Measurements from ENCODE around the gene LYRM9.
"Not testable (repeated sequence)": the region's sequence is repeated elsewhere in the genome, so short reads cannot be mapped to it uniquely, and the experiment has no call there.

LYRM9 gene

DNA sequence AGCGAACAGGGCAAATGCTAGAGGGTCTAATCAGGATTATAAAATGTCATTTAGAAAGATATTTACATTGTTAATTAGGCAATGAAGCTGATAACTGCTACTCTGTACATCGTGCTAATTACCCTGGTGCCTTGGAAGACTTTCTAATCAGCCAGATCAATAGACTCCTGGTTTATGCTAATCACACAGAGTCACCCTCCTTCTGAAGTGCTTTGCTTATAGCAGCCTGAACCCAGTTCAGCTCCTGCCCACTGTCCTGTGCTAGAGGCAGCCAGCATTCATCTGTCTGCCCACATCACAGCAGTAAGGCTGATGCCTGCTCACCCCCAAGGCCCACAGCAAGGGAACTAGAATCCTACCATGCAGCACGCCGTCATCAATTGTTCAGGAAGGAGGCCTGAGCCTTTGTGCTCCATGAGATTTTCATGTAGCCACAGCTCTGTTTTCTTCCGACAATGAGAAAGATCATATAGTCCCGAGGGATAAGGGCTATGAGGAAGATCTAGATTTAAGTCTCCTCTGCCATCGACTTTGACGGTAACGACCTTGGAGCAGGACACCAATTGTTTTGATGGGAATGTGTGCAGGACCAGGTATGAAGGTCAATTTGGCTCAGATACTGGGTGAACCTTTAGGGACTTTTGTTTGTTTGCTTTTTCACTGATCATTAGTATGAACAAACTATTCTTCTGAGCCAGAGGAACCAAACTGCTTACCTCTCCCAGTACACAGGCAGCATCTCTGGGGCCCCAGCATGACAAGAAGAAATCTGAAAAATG, 12.5 kb upstream of the LYRM9 start:
- no peak for DNase-seq

DNA sequence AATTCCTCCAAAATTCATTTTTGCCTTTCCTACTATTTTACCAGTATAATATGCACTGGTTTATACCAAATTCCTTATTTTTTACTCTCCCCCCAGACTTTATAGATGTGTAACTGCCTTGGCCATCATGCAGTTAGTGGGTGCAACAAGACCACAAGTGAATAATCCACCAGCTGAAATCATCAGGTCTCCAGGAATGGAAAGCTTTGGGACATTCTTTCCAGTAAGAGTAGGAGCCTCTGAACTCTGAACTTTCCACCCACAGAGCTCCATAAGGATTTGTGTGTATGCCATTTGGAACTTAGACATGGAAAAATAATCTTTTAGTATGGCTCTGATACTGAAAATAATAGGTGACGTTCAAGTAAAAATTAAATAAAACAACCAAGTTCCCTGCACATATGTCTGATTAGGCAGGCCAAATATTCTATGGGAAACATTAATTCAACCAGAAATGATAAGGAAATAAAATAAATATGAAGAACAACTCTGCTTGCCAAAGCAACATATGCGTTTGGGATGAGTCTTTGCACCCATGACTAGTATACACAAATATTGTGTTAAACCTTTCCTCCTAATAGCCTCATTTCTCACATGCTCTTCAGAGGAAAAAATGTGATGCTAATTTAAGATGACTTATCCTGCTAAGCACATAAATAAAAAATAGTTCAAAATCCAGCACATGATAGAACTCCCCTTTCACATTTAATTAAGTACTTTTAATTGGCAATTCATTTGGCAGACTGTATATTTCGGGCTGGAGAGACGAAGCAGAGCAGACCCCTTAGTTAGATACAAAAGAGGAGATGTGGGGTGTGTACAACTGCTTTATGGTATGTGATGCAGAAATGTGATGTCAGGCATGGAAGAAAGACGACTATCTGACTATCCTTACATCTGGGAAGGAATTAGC, 11.6 kb upstream of the LYRM9 start:
- DNase-seq: no peak

DNA sequence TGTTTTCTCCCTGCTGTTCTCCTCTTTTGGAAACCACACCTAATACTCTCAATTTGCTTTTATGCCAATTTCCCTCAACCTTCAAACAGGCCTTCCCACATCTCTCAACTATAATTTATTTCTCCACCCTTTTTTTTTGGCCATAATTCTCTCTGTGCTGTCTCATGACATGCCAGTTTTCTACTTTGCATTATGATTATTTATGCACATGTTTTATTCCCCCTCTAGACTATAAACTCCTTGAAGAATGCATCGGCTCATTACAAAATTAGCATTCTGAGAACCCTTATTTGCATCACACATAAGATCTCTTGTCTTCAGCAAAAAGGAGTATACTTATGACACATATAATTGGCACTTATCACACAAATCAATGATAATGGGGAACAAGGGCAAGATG, 10.9 kb upstream of the LYRM9 start:
- DNase-seq: no peak

DNA sequence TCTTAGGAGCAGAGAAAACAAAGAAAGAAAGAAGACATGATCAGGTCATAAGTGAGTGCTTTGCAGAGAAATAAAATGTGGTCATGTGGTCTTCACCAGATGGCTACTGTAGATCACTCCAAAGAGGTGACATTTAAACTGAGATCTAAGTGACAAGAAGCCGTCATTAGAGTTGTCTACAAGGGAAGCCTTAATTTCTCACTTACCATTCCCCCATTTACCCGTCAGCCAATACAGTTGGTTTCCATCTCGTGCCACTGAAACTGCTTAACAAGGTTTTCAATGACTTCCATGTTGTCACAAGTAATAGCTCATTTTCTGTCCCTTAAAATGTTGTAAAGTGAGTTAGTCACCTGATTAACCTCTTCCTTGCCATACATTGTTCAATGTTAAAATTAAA, 6.4 kb upstream of the LYRM9 start:
- no peak for DNase-seq

DNA sequence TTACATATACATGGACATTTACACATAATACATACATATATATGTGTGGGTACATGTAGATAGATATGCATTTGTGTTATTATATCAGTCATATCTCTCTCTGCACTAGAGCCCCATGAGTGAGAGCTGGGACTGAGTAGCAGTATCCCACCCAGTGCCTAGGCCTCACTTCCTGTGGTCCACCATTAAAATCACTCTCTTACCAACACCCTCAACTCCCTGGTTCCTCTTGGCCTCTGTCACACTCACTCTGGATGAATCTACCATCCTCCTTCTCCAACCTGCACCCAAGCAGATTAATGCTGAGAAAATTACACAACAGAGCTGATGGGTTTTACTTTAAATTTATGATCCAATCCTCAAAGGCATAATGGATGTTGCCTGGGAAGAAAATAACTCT, 4.9 kb upstream of the LYRM9 start:
- no peak for DNase-seq

DNA sequence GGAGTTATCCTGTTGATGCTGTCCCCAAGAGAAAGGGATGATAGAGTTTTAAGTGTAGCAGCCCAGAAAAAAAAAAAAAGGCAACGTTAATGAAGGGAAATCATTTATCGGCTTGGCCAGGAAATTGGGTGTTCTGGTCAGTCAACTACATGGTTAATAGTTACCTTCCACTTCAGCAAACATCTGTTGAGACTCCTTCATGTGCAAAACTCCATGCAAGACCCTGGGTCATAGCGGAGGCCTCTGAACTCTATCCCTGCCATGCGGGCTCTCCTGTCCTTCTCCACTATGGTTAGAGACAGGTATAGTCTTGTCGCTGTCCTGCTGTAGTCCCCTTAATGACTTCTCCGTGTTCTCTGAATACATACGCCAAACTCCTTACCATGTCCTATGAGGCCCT, 3.5 kb upstream of the LYRM9 start:
- no peak for DNase-seq

DNA sequence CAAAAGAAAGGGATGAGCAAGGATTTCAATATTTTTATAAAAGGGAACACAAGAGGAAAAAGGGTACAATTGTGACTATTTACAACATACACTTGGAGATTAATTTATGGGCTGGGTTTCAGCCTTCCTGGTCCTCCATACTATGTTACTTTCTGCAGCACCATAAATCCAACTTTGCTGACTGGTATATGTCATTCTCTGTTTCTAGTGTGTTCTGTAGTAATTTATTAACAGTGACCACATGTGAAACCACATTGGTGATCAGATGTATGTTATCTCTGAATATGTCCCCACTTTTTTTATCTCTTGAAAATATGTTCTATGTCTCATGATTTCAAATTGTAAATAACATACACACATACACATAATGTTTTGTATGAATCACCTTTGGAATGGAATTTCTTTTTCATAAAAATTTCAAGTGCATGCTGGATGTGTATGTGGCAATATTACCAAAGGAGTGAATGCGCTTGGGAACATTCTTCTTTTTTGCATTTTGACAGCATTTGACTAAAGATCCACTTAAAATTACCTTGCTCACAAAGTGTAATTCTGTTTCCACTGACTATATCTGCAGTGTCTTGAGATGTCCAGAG, 2.9 kb upstream of the LYRM9 start:
- DNase-seq: no peak

DNA sequence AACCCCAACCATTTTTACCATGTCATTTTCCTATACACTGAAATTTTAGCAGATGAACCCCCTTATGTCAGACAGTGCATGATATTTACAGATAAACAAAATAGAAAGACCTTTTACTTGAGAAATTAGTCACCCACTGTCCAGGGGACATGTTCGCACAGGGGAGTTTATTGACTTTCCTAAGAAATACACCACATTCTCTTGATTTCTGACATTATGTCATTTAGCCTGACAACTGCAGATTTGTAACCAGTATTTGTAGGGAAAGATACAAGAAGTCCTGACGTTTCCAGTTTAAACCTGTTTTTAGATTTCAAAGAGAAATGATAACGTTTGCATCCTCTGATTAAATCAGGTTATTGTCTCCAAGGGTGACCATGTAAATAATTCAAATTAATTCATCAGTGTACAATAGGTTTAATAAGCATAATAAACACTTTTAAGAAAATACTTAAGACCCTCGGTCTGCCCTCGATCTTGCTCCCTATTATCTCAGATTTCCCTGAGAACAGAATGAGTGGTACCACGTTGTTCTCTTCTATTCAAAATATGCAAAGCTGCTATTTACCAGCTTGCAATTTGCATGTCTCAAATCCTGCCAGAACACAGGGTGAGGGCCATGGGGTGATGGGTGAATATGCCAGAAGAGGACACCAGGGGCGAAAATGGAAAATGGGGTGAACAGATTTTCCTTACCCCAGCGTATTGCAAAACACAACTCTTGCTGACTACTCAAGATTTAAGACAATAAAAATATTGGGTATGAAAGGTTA, 2.1 kb upstream of the LYRM9 start:
- DNase-seq: no peak

DNA sequence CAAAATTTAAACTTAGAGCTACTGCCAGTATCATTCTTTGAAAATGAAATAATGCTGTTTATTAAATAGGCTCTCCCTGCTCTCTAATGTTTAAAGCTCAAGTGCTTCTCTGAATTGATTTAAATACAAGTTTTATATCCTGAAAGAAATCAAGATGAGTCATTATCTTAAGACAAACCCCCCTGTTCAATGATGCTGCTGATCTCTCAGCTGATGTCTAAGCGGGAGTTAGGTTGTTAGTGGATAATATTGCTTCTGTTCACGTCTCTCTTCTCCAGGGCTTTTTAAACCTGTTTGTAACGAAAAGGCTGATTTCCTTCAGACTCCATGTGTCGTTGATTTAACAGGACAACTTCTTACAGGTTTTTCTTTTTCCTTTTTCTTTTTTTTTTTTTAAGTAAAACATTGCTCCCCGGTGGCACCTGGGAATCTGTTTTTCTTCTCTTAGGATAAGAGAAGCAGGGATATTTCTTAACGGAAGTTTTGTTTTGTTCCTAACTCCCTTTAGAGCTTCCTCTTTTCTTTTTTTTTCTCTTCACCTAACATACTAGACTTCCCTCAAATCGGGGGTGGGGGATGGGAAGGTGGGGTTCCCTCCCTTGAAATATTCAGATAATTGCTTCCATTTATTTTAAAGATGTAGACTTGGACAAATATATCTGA, 807 bp upstream of the LYRM9 start:
- DNase-seq: peak; percentile 6 to 24

DNA sequence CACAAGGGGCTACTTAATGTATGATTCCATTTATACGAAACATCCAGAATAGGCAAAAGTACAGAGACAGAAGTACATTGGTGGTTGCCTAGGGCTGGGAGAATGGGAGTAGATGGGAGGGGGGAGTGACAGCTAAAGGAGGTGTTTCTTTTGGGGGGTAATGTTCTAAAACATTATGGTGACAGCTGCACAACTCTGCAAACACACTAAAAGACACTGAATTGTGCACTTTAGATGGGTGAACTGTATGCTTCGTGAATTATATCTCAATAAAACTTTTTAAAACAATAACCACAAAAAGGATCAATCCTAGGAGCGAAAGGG, 661 bp downstream of the LYRM9 start:
- DNase-seq: no peak

DNA sequence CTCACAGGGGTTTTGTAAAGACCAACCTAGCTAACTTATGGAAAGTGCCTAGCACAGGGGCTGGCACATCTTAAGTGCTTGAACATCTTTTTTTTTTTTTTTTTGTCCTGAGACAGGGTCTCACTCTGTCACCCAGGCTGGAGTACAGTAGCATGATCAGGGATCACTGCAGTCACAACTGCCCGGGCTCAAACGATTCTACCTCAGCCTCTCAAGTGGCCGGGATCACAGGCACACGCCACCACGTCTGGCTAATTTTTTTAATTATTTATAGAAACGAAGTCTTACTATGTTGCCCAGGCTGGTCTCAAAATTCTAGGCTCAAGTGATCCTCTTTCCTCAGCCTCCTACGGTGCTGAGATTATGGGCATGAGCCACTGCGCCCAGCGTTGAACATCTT, 1.3 kb downstream of the LYRM9 start:
- no peak for DNase-seq

DNA sequence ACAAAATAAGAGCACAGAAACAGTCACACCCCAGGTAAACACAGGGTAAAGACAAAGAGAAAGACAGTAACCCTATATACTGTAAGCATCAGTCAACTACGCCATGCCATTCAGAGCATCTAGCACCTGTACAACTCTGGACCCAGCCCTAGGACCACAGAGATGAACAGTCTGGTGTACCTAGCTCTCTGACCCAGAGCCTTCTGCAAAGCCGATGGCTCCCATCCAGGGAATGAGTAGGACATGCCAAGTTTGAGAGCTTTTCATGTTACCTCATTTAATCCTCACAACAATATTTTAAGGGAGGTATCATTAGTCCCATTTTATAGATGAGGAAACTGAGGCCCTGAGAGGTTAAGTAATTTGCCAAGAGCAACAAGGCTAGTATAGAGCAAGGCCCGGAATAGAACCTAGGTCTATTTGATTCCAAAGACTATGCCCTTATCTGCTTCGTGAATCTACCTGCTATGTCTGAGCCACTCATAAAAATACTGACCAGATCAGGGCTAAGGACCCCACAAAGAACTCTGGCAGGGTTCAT, 3.4 kb downstream of the LYRM9 start:
- DNase-seq: no peak

DNA sequence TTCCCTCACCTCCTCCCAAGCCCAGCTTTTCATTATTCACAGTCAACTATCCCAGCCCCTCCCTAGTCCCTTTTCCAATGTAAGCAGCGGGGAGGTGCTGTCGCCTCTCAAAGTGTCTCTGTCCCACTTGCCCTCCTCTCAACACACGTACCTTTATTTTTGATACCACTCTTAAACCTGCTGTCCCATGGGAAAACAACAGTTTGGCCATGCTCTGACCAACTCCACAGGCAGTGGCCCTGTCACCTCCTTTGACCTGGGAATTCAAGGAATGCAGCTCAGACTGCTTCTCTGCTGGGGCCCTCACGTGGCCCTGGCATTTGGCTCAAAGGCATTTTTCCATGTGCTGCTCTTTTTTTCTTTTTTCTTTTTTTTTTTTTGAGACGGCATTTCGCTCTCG, 4.2 kb downstream of the LYRM9 start:
- no peak for DNase-seq

DNA sequence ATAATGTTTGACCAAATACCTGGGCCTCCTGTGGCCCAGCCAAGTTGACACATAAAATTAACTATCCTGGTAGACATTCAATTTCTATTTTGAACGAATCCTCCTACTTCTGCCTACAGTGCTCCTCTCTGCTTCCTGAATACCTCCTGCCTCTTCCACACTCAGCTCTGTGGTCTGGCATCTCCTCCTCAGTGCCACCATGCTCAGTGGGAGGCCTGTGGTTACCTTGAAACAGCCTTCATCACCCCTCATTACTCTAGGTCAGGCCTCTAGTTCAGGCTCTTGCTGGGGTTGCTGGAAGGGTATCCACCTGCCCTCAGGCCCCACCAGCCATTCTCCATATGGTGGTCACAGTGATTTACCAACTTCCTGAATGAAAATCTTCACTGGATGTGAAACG, 5.1 kb downstream of the LYRM9 start:
- DNase-seq: no peak

DNA sequence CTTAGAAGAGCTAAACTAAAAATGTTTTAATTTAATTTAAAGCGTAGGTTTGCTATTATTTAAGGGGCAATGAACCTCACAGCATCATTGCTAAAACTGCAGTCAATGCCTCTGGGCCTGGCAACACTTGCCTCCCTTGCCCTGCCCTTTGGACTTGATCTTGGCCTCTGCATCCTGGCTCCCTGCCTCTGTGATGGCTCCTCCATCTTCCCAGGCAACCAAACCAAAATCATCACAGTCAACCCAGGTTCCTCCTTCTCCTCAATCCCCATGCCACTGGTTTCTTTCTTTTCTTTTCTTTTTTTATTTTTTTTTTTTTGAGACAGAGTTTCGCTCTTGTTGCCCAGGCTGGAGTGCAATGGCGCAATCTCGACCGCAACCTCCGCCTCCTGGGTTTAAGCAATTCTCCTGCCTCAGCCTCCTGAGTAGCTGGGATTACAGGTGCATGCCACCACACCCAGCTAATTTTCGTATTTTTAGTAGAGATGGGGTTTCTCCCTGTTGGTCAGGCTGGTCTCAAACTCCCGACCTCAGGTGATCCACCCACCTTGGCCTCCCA, 6.7 kb downstream of the LYRM9 start:
- not testable (repeated sequence) for DNase-seq

DNA sequence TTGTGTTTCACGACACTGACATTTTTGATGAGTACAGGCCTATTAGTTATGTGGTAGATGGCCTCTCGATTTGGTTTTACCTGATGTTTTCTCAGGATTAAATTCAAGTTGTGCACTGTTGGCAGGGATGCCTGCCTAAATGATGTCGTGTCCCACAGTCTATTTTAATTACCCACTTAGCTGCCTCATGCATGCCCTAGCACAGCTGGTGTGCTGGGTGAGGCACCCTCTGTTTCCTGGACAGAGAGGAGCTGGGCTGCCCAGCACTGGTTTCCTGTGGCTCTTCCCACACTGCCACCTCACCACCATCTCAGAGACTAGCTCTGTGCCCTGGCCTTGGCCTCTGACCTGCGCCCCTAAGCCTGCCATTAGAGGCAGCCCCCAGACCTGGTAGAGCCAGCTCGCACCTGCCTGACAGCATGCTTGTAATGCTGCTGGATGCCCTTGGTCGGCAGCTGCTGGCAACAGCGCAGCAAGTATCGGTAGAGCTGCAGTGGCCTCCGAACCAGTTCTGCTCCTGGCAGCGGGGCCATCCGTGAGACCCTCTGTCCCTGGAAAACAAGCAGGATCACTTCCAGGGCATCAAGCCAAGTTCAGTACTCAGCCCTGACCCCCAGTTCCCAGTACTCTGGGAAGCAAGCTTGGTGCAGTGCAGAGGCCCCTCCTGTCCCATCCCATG, 10.9 kb downstream of the LYRM9 start:
- no peak for DNase-seq

DNA sequence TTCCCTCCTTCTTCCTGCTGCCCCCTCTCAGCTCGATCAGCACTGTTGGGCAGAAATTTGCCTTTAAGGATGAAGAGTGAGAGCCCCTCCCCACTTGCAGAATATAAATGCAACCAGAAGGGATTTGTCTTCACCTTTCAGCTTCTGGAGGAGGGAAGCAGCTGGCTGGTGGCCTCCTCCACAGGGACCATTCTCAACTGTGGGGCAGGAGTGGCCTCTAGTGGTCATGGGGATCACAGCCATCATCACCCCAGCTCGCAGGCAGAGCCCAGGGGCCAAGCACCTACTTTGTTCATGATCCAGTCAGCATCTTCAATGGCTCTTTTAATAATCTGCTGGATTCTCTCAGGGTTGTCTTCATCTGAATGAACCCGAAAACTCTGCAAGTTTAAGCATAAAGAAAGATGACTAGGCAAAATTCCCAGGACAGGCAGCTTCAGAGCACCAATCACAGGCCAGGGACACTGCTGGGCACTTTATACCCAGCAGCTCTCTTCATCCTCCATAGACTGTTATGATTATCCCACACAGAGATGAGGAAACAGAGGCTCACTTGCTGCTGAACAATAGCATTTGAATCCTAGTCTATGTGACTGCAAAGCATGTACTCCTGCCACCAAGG, 13.1 kb downstream of the LYRM9 start:
- DNase-seq: peak; percentile 31 to 81

DNA sequence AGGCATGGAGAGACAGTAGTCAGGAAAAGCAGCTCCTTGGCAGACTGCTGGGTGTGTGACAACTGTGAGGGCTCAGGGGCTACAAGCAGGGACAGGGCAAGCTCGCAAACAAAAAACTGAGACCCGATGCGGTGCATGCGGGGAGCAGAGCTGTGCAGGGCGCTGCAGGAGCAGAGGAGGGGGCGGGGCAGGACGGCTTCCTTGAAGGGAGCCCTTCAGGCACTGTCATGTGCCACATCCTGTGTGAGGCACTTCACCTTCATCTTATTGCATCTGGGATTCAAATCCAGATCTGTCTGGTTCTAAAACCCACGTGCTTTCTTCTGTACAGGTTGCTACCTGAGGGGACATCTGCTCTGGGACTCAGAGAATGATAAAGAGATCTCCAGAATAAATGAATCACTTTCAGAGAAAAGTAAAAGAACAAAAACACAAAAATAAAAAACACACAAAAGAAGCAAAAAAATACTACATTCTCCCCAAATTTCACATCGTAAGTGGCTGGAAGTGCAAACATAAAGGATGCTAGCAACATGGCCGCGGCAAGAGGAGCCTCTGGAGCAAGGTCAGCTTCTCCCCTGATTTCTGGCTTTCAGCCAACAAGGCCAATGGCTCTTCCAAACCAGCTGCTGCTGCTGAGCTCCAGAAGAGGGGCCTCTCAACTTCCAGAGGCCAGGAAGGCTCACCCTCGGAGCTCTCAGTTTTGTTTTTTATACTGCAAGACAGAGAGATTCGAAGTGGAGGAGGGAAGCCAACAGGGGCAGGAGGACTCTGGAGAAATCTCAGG, 14.2 kb downstream of the LYRM9 start:
- DNase-seq: no peak

DNA sequence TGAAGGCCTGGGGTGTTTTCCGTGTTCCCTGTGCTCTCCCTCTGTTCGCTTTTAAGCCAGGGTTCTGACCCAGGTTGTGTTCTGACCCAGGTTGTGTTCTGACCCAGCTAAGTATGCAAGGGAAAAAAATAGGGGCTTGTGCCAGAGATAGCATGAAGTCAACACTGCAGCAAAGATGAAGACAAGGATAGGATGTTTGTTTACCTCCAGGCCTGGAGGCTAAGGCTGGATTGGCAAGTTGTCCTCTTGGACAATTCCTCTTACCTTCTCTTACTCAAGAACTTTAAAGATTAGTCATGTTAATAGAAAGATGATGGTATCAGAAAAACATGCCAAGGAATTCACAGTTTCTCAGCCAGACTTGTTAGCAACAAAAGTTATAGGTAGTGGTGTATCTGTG, 19.4 kb downstream of the LYRM9 start:
- no peak for DNase-seq

DNA sequence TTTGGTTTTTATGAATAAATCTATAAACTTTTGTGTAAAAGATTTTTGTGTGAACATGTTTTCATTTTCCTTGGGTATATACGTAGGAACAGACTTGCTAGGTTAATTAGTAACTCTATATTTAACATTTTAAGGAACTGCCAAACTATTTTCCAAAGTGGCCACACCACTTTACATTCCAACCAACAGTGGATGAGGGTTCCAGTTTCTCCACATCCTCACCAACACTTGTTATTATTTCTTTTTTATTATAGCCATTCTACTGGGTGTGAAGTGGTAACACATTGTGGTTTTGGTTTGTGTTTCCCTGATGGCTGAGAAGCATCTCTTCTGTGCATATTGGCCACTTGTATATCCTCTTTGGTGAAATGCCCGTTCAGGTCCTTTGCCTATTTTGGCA, 20.0 kb downstream of the LYRM9 start:
- no peak for DNase-seq
